HG03135 (cell line): ENCODE data around the gene CAPN2.

Experiments used
- ATAC-seq: cut with Tn5 transposase; IDR thresholded peaks from one replicate; pipeline ENCODE4 v1.9.1; 2021; ENCODE audit warnings: mild to moderate bottlenecking, moderate library complexity; ENCODE audit not compliant: unreplicated experiment

The CAPN2 gene

DNA sequence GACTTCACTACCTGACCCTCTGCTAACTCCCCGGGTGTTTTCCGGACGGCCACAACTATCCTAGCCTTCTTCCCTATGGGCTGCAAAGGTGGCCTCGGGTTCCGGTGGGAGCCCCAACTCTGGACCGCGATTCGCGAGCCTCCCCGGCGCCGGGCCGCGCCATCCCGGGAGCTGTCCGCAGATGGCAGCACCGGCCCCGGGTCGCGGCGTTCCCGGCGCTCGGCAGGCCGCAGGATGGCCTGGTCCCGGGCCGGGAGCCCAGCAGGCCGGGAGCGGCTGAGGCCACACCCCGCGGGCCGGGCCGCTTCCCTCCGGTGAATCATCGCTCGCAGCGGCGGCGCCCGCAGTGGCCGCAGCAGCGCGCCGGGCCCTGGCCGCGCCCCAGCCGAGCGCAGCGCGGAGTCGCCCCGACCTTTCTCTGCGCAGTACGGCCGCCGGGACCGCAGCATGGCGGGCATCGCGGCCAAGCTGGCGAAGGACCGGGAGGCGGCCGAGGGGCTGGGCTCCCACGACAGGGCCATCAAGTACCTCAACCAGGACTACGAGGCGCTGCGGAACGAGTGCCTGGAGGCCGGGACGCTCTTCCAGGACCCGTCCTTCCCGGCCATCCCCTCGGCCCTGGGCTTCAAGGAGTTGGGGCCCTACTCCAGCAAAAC lies at the start of gene CAPN2:
Gene CAPN2 (plus strand): TSS at position 346 of the 656 bp plus-strand sequence. CDS start 102 bp downstream, at position 448.
- peak; percentile 63 for ATAC-seq

DNA sequence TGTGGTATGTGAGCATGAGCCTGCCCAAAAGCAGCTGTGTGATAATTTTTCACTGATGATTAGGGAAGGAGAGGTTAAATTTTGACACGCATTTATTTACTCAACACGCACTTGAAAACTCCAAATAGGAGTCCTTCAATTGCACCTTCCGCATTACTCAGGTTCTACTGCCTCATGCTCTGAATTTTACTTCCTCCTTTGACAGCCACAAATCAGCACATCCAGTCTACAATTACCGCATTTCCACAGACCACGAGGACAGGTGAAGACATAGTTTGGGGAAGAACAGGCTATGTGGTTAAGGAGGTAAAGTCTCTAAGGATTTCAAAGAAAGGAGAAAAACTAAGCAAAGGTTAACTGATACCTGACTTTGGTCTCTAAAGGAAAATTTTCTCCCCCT lies 49.4 kb upstream of the CAPN2 start:
- ATAC-seq, result no peak

DNA sequence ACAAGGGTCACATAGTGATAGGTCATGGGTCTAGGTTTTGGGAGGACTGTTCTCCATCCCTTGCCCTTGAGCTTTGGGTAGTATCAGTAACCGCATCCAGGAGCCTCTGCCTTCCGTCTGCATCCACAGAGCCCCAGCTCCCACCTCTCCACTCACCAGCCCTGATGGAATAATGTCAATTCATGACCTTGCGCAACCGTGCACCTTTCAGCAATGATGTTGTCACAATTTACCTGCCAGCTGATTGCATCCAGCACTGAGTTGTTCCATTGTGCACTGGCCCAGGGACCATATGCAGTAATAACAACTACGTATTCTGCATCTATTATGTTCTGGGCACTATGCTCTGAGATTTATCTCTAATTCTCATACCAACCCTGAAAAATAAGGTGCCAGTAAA lies 48.2 kb upstream of the CAPN2 start:
- ATAC-seq, result no peak

DNA sequence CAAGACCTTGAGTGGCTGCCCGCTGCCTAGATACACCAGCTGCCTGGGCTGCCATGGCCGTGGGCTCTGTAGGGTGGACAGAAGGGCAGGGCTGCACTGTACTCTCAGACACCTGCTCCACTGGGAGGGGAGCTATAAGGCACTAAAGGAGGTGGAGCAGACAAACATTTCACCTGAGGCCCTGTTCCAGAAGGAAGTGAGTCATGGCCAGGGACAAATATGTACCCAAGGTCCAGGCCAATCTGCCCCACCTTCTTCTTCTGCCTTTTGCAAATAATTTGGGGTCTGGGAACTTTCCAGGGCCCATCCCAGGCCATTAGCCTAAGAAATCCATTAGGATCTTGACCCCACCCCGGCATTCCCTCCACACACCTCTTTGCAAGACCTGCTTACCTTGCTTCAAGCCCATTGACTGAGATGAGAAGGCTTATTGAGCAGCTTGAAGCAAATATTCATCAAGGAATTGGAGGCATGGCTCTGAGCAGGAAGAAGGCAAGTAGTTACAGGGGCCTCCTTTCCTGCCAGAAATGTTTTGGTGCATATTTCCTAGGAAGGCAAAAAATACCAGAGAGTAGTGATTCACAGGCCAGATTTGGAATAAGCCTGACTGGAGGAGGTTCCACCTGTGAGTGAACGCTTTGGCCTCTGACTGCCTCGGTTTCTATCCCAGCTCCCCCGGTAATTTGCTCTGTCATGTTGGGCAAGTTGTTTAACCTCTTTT lies 46.6 kb upstream of the CAPN2 start, which contains the start of gene CAPN8:
Gene CAPN8 (minus strand): TSS at position 110 of the 721 bp plus-strand sequence. CDS start 55 bp downstream, at position 55.
- no peak for ATAC-seq

DNA sequence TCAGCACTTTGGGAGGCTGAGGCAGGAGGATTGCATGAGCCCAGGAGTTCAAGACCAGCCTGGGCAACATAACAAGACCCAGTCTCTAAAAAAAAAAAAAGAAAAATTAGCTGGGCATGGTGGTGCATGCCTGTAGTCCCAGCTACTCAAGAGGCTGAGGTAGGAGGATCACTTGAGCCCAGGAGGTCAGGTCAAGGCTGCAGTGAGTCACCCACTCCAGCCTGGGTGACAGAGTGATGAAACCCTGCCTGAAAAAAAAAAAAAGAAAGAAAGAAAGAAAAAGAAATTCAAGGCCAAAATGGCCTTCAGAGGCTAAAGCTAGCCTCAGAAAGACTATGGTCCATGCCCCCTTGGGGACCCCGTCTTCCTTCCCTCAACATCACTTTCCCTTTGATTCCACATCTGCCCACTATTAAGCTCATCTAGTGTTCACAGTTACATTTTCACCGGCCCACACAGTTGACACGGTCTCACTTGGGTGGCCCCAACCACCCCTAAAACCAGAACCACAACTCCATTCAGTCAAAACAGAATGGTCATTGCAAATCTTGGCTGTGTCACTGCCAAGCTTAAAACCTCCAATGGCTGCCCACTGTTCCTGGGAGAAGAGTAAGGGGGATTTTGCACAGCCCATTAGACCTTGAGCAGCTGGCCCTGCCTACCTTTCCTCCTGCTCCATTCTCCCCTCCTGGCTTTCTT lies 44.7 kb upstream of the CAPN2 start:
- no peak for ATAC-seq

DNA sequence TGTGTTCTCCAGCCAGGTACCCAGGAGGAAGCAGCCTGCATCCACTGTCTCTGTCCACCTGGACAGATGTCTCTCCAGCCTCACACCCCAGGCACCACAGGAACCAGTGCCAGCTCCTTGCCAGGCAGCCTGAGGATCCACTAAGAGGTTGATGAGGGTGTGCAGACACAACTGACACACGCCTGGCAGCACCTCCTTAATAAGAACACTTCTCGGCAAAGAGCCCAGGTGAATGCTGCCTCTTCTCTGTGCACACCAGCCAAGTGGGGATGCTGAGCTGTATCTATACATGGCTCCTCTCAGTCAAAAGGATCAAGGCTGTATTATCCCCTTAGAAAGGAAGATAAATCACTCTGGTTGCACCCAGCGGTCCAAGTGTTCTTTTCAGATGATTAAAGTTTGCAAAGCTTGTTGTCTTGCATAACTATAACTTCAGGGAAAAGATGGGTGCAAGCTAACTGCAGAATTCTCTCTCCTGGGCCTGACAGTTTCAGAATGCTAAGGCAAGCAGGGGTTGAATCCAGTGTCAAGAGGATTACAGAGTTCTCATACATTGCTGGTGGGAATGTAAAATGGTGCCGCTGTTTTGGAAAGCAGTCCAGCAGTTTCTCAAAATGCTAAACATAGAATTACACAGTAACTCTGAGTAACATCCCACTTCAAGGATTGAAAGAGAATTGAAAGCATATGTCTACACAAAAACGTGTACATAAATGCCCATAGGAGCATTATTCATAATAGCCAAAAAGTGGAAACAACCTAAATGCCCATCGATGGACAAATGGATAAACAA lies 43.1 kb upstream of the CAPN2 start:
- ATAC-seq, result no peak

DNA sequence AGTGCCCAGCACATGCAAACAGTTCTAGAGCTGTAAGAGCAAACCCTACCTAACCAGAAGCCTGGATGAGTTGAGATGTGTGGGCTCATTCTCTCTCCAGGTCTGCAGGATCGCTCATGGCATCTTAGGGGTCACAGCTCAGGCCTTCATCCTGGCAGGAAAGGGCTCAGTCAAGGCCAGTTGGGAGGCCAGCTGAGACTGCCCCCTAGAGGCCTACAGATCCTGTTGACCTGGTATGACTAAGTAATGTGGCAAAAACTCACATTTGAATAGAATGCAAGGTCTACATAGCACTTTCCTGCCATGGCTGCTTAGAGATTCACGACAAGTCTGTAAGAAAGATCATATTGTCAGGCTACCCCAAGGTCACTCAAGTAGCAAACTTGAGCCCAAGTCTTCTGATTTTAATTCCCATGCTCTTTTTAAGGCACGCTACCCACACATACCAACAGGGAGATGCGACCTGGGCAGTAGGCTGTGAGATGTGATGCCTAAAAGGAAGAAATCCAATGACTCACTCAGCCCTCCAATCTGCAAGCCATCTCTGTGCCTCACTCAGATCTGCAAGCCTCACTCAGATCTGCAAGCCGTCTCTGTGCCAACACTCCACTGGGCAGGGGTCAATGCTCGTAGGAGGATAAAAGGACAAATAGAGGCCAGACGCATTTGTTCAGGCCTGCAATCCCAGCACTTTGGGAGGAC lies 41.7 kb upstream of the CAPN2 start:
- no peak for ATAC-seq

DNA sequence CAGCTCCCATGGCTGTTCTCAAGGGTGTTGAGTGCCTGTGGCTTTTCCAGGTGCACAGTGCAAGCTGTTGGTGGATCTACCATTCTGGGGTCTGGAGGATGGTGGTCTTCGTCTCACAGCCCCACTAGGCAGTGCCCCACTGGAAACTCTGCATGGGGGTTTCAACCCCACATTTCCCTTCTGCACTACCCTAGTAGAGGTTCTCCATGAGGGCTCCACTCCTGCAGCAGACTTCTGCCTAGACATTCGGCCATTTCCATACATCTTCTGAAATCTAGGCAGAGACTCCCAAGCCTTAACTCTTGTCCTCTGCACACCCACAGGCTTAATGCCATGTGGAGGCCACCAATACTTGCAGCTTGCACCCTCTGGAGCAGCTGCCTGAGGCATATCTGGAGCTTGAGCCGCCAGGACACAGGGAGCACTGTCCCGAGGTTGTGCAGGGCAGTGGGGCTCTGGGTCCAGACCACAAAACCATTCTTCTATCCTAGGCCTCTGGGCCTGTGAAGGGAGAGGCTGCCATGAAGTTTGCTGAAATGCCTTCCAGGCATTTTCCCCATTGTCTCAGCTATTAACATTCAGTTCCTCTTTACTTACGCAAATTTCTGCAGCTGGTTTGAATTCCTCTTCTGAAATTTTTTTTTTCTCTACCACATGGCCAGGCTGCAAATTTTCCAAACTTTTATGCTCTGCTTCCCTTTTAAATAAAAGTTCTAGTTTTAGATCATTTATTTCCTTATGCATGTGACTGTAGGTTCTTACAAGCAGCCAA lies 38.0 kb upstream of the CAPN2 start:
- no peak for ATAC-seq

DNA sequence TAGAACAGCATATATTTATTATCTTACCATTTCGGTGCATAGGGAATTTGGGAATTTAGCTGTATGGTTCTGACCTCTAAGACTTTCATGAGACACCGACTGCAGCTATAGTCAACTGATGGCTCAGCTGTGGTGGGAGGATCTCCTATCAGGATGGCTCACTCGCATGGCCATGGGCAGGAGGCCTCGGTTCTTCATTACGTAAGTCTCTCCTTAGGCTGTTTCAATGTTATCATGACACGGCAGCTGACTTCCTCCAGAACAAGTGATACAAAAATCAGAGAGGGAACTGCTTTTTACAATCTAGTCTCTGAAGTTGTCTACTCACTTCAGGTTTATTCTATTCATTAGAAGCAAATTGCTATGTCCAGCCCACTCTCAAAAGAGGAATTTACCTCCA lies 33.5 kb upstream of the CAPN2 start:
- ATAC-seq, result no peak

DNA sequence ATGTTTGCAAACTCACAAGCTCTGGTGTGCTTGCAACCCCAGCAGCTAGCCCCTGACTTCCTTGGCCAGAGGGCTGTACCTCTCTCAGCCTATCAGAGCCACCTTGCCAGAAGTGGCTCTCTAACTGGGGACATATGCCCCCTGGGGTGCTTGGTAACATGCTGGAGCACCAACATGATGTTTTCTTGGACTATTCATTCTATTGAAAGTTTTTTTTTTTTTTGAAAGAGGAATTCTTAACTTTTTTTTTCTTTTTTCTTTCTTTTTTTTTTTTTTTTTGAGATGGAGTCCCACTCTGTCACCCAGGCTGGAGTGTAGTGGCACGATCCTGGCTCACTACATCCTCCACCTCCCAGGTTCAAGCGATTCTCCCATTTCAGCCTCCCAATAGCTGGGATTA lies 32.2 kb upstream of the CAPN2 start:
- ATAC-seq, result no peak

DNA sequence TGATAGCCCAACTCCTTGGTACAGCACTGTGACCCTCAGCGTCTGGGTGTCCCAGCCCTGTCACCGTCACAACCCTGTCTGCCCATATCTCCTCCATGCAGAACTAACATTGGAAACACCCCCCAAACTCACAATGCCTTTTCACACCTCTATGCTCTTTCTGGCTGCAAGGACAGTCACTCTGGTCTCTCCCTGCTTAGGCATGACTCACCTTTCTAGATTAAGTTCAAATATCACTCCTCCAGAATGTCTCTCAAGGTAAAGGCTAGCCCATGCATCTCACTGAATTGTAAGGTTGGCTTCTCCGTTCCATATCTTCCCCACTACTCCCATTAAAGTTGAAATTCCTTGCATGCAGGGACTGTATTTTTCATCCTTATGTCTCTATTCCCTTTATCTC lies 29.8 kb upstream of the CAPN2 start:
- no peak for ATAC-seq

DNA sequence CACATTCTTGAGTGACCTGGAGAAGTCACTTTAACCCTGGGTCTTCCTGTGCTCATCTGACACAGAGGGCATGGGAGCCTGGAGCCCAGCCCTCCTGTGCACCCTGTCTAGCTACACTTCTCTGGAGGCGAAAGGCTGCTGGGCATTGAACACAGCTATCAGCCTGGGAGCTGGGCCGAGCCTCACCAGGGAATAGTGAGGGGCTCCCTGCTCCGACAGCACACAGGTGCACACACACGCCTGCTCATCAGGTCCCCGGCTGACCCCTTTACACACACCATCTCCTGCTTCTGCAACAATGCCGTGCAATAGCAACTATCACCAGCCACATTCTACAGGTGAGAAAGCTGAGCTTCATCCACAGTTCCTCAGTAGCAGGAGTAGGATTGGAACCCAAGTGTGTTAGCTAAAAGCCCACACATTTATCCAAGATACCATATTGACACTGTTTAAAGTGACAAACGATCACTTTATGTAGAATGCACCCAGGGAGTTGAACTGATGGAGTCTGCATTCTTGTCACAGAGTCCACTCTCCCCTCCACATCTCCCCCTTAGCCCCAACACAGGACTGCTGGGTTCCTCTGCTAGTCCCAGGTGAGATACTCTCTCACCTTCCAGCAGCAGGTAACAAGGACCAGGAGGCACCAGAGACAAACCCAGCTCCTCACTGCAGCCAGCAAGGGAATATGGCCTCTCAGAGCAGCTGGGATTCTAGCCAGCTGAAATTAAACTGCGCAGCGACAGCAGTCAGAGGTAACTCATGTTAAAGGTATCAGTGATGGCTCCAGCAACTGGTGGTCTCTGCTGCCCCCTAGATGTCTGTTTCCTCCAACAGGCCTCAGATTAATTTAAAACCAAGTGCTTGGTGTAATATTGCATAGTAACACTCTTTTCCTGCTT lies 28.5 kb upstream of the CAPN2 start:
- no peak for ATAC-seq

DNA sequence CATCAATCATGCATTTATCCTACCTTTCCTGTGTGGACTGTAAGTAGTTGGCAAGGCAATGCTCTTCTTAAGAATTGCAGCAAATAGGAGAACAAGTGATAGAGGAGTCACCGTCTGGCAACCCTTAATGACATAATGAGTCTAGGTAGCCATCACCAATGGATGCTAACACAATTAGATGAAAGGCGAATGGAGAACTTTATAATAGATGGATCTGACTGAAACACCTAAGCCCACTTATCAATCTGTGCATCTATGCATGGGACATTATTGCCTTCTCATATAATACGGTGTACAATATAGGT lies 27.9 kb upstream of the CAPN2 start:
- ATAC-seq, result no peak

DNA sequence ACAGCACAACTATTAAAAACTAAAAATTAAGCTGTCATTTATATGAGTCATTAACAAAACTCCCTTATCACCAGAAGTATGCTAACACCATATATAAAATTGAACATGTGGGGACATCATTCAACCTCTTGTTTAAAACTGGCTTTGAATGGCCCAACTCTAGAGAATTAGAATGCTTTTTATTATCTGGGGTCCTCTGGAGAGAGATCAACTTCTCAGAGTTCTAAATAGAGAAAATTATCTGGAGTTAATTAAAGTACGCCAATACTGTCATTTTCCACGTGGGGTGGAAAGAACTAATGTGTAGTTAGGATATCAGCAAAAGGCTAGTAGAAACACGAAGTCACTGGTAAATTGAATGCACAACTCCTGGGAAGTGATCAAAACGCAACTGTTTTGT lies 21.2 kb upstream of the CAPN2 start:
- no peak for ATAC-seq

DNA sequence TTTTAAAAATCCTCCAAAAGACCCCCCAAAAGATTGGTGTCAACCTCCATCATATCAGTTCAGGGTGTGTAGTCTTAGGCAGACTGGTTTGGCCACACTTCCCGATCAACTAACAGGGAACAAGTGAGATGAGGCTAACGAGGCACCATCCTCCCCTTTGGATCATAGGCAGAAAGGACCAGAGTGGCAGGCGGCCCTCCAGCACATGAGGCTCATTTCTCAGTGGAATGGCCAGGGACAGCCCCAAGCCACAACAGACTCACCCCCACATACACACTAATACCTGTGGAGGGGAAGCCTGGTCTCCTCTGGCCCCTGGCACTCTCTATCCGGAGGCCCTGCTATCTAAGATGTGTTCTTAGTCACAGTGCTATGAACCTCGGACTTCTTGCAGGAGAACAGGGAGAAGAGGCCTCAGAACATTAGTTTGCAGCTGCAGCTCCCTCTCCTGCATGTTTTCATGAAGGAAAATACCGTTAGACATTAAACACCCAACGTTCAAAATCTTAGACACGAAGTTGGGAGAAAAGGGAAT lies 17.3 kb upstream of the CAPN2 start:
- no peak for ATAC-seq

DNA sequence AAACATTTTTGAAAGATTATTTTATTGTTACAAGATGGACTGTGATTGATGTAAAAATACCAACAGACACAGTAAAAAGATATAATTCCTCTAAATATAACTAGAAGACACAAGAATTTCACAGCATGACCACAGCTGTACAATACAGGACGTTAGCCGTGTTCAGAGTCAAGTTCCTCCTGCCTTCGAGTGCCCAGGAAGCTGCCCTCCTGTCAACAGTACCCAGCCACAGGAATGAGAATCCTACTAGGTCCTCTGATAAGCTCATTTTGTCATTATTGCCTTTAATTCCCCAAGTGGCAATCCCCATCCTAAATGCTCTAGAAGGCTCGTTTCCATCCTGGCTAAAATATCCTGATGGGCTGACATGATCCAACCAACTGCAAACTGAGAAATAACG lies 16.4 kb upstream of the CAPN2 start:
- ATAC-seq, result no peak

DNA sequence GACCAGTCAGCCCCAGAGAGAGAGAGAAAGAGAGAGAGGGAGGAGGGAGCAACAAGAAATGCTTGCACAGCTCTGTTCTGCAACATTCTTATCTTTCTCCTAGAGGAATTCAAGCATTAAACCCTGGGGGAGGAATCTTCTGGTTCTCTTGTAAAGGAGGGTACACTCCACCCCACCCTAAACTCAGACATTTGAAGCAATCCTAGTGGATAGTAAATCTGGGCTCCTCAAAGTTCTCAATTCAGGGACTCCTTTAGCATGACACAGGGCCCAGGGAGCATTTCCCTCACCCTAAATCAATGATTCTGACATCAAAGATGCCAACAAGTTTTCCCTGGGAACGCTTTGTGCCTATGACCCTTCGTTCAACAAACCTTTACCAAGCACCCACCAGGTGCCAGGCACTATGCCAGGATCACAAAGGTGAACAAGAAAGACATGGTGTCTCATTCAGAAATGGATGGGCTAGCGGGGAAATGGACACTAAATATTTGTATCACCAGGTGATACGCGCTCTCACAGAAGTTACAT lies 11.9 kb upstream of the CAPN2 start:
- ATAC-seq, result no peak

DNA sequence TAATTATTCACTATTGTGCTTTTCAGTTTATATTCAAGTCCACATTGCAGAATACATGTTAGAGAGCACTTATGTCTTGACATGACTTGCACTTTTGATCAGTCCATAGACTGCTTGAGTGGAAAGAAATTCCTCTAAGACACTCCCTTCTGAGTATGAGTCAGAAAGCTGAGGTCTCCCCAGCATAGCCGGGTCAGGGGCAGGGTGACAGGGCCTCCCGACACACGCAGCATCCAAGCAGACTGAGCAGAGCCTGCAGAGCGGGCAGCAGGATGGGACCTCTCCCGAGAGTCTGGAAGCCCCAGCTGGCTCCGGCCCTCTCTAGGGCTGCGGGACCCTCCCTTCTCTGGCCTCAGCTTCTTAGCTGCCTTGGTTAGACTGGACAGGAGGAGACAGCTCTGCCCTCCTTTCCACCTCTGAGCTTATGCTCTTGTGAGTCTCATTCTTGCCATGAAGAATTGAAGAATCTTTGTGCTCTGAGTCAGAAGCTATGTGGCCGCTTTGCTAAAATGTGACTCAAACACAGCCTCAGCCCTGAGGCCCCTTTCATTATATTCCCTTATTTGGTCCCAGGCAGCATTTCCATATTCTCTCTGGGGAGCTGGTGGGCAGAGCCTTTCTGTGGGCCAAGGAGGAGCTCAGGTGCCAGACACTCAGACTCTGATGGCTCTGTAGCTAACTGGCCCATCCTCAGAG lies 11.2 kb upstream of the CAPN2 start:
- no peak for ATAC-seq
